Epithelial cell of esophagus (primary cell): ENCODE data around the gene LILRB5.

ENCODE experiments used
- DNase-seq: peaks from one replicate; pipeline ENCODE4 v3.0.0; 2010; ENCODE audit warnings: low read depth
- H3K4me3 ChIP-seq: 2 replicates; pipeline ENCODE4 v1.5.1; 2011; ENCODE audit warnings: mild to moderate bottlenecking, low read length, control low read depth
- CTCF ChIP-seq: IDR thresholded peaks from 2 replicates; pipeline ENCODE4 v1.5.1; 2011; ENCODE audit warnings: low read depth, mild to moderate bottlenecking, low read length, control low read depth, inconsistent platforms; ENCODE audit not compliant: insufficient read depth; ENCODE audit errors: missing control alignments

The LILRB5 gene

DNA sequence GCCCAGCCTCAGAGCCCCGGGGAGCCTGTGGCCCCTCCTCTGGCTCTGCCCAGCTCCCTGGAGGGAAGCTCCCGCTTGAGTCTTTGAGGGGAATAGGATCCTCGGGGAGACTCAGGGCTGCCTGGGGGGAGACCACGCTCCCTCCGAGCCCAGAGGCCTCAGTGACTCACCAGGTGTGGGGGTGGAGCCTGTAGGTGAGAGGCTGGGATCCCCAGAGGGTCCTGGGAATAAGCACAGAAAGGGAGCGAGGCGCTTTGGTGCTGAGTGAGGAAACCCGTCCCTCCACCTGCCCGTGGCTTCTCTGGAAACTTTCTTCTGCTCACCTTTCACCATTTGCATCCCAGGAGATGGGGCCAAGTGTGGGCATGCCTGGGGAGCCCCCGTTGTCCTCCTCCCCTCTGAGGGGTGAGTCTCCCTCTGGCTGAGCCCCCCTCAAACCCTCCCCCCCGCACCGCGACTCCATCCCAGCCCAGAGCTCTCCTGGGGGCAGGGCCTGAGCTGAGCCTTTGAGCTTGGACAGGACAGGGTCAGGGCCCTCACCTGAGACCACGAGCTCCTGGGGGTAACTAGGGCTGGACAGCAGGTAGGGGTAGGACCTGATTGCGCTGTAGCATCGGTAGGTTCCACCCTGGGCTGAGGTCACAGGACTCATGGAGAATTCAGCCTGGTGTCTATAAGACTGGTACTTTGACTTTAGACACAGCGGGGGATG, 2.7 kb downstream of the LILRB5 start:
- DNase-seq, result no peak
- no peak overlapping the region for H3K4me3 ChIP-seq
- no peak for TF ChIP-seq CTCF

DNA sequence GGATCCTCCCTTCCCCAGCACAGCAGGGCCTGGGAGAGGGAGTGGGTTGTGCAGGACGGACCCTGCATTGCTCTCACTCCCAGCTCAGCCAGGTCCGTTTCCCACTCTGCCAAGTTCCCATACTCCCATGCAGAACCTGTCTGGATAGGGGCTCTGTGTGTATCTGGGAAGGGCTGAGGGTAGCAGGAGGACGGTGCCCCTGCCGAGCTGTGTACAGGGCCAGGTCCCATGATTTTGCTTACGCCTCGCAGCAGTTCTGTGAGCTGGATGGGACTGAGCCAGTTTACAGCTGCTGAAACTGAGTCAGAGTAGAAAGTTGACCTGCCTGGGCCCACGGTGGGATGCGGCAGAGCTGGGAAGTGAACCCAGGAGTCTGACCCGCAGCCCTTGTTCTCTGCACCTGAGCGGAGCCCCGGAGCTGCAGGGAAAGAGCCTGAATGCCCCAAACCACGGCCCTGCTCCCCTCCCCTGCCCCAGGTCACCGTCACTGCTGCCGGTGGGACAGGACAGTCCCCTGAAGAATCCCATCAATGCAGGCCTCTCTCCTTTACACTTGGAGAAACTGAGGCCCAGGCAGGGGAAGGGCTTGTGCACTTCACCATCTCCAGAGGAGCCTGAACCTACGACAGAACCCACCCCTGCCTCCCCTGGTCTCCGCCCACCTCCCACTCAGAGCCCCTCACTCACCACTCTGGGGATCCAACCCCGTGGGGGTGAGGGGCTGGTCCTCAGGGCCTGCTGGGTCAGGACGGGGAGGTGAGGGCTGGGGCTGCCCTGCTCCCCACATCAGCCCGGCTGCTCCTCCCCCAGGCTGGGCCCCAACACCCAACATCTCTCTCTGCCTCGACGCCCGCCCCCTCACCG, 3.5 kb downstream of the LILRB5 start:
- TF ChIP-seq CTCF, result no peak
- H3K4me3 ChIP-seq, result no peak overlapping the region
- no peak for DNase-seq

DNA sequence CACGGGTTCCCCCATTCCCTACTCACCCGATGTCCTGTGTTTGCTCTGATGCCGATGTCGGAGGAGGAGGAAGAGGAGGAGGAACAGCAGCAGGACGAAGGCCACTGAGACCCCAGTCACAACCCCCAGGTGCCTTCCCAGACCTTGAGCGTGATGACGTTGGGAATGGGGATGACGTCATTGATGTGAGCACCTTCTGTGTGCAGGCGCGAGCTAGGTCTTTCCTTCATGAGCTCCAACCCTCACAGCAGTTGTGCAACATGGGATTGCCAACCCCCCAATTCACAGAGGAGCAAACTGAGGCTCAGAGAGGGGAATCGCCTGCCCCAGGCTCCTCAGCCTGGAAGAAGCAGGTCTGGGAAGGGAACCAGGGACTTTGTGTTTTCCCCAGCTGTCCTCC, 4.2 kb downstream of the LILRB5 start:
- DNase-seq, result no peak
- no peak overlapping the region for H3K4me3 ChIP-seq
- TF ChIP-seq CTCF, result no peak

- no peak overlapping the region for H3K4me3 ChIP-seq
- DNase-seq, result no peak
- TF ChIP-seq CTCF, result no peak
Observed at GRCh38 chr19:54252243-54252642, 4.8 kb downstream of the LILRB5 start.

- no peak for DNase-seq
- H3K4me3 ChIP-seq, result no peak overlapping the region
- TF ChIP-seq CTCF, result no peak
Observed at GRCh38 chr19:54248016-54248601, 9.0 kb downstream of the LILRB5 start.

- no peak for TF ChIP-seq CTCF
- DNase-seq, result no peak
- no peak overlapping the region for H3K4me3 ChIP-seq
Observed at GRCh38 chr19:54247106-54247930, 9.8 kb downstream of the LILRB5 start.
